Measurements from ENCODE around the gene DNAJB8. TPM values are rescaled to one million over a fixed set of nuclear protein-coding genes. Genes with fewer than 3 reads are reported as not detected.

DNAJB8 gene
- total and polyA plus RNA-seq, 4 donors = not detected

DNA sequence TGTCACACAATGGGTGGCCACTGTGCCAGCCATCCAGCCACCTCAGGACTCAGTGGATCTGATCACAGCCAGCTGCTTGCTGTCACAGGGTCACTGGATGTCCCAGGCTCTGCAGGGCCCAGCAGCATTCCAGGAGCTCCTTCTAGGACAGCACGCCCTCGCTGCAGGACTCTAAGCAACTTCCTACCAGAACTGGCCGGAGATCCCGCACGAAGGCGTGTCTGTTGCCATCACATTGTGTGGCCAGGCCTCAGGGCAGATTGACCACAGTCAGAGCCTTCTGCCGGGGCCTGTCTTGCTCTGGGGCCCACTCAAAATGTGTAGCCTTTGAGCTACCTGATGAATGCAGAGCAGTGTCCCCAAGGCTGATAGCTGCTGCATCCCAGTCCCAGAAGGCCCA lies 24.6 kb downstream of the DNAJB8 start:
- no peak for DNase-seq (ENCODE audit: low read depth in 4 of 6, low spot score in 6 of 6)
- H3K4me3 ChIP-seq (ENCODE audit: low read depth, low read length) = no peak overlapping the region
- H3K27me3 ChIP-seq (ENCODE audit: control insufficient read depth, insufficient read depth, low read length) = no peaks in the 10 kb centered on the region
- no peak overlapping the region for H3K27ac ChIP-seq (ENCODE audit: low read depth, low read length)
- no peaks in the 10 kb centered on the region for H3K9me3 ChIP-seq (ENCODE audit: control insufficient read depth, insufficient read depth, low read length)
- no peaks in the 10 kb centered on the region for H3K4me1 ChIP-seq (ENCODE audit: control insufficient read depth, insufficient read depth, low read length)
- H3K36me3 ChIP-seq (ENCODE audit: control insufficient read depth, insufficient read depth, low read length) = no peaks in the 10 kb centered on the region
- WGBS (ENCODE audit: insufficient coverage) = 80% methylated on average over 7 of the region's 7 CpGs

- H3K4me1 ChIP-seq (ENCODE audit: control insufficient read depth, insufficient read depth, low read length) = no peaks in the 10 kb centered on the region
- no peak for DNase-seq (ENCODE audit: low read depth in 4 of 6, low spot score in 6 of 6)
- 45% methylated on average over 3 of the region's 3 CpGs for WGBS (ENCODE audit: insufficient coverage)
- H3K27me3 ChIP-seq (ENCODE audit: control insufficient read depth, insufficient read depth, low read length) = no peaks in the 10 kb centered on the region
- no peak overlapping the region for H3K27ac ChIP-seq (ENCODE audit: low read depth, low read length)
- H3K36me3 ChIP-seq (ENCODE audit: control insufficient read depth, insufficient read depth, low read length) = no peaks in the 10 kb centered on the region
- no peaks in the 10 kb centered on the region for H3K9me3 ChIP-seq (ENCODE audit: control insufficient read depth, insufficient read depth, low read length)
- no peak overlapping the region for H3K4me3 ChIP-seq (ENCODE audit: low read depth, low read length)
These were observed 27.5 kb downstream of the DNAJB8 start for GRCh38 chr3:128439226-128439625.

GRCh38 chr3:128438488-128439072 lies 28.1 kb downstream of the DNAJB8 start:
- DNase-seq (ENCODE audit: low read depth in 4 of 6, low spot score in 6 of 6) = no peak
- Histone ChIP-seq H3K27me3 (ENCODE audit: control insufficient read depth, insufficient read depth, low read length) (peaks cover 5% of the 10 kb centered on the region), H3K9me3 (ENCODE audit: control insufficient read depth, insufficient read depth, low read length) (no peaks in the 10 kb centered on the region), H3K36me3 (ENCODE audit: control insufficient read depth, insufficient read depth, low read length) (no peaks in the 10 kb centered on the region), H3K4me3 (ENCODE audit: low read depth, low read length) (no peak overlapping the region), H3K4me1 (ENCODE audit: control insufficient read depth, insufficient read depth, low read length) (peaks cover 1% of the 10 kb centered on the region), H3K27ac (ENCODE audit: low read depth, low read length) (no peak overlapping the region)
- 72% methylated on average over 6 of the region's 6 CpGs for WGBS (ENCODE audit: insufficient coverage)

DNA sequence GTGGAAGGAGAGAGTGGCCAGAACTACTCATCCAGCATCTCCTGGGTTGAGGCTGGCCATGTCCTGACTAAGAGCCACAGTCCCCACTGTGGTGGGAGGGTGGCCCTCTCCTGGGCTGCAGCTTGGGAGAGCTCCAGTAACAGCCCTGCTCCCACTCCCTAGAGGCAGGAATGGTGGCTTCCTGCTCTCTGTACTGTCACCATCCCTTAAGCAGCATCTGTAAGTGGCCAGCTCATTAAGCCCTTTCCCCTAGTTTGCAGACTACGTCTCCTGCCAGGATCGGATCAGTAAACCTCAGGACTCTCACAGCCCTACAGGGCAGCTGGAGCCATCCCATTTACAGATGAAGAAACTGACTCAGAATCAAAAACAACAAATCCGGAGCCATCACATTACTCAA lies 30.5 kb downstream of the DNAJB8 start:
- Histone ChIP-seq H3K9me3 (ENCODE audit: control insufficient read depth, insufficient read depth, low read length) (no peaks in the 10 kb centered on the region), H3K36me3 (ENCODE audit: control insufficient read depth, insufficient read depth, low read length) (no peaks in the 10 kb centered on the region), H3K27me3 (ENCODE audit: control insufficient read depth, insufficient read depth, low read length) (peaks cover 22% of the 10 kb centered on the region), H3K27ac (ENCODE audit: low read depth, low read length) (no peak overlapping the region), H3K4me1 (ENCODE audit: control insufficient read depth, insufficient read depth, low read length) (peaks cover 15% of the 10 kb centered on the region), H3K4me3 (ENCODE audit: low read depth, low read length) (no peak overlapping the region)
- DNase-seq (ENCODE audit: low read depth in 4 of 6, low spot score in 6 of 6) = no peak
- 83% methylated on average over 2 of the region's 3 CpGs for WGBS (ENCODE audit: insufficient coverage)

GRCh38 chr3:128435561-128435960 lies 31.1 kb downstream of the DNAJB8 start:
- Histone ChIP-seq H3K36me3 (ENCODE audit: control insufficient read depth, insufficient read depth, low read length) (no peaks in the 10 kb centered on the region), H3K9me3 (ENCODE audit: control insufficient read depth, insufficient read depth, low read length) (no peaks in the 10 kb centered on the region), H3K4me3 (ENCODE audit: low read depth, low read length) (no peak overlapping the region), H3K27ac (ENCODE audit: low read depth, low read length) (no peak overlapping the region), H3K4me1 (ENCODE audit: control insufficient read depth, insufficient read depth, low read length) (peaks cover 15% of the 10 kb centered on the region), H3K27me3 (ENCODE audit: control insufficient read depth, insufficient read depth, low read length) (peaks cover 23% of the 10 kb centered on the region)
- WGBS (ENCODE audit: insufficient coverage) = 94% methylated on average over 5 of the region's 5 CpGs
- DNase-seq (ENCODE audit: low read depth in 4 of 6, low spot score in 6 of 6) = no peak

GRCh38 chr3:128435058-128435457 lies 31.6 kb downstream of the DNAJB8 start:
- H3K27ac ChIP-seq (ENCODE audit: low read depth, low read length) = no peak overlapping the region
- no peaks in the 10 kb centered on the region for H3K36me3 ChIP-seq (ENCODE audit: control insufficient read depth, insufficient read depth, low read length)
- H3K4me3 ChIP-seq (ENCODE audit: low read depth, low read length) = no peak overlapping the region
- no peak for DNase-seq (ENCODE audit: low read depth in 4 of 6, low spot score in 6 of 6)
- 93% methylated on average over 4 of the region's 6 CpGs for WGBS (ENCODE audit: insufficient coverage)
- peaks cover 23% of the 10 kb centered on the region for H3K27me3 ChIP-seq (ENCODE audit: control insufficient read depth, insufficient read depth, low read length)
- no peaks in the 10 kb centered on the region for H3K9me3 ChIP-seq (ENCODE audit: control insufficient read depth, insufficient read depth, low read length)
- peaks cover 15% of the 10 kb centered on the region for H3K4me1 ChIP-seq (ENCODE audit: control insufficient read depth, insufficient read depth, low read length)

GRCh38 chr3:128434524-128434923 lies 32.2 kb downstream of the DNAJB8 start:
- Histone ChIP-seq H3K4me1 (ENCODE audit: control insufficient read depth, insufficient read depth, low read length) (peaks cover 15% of the 10 kb centered on the region), H3K36me3 (ENCODE audit: control insufficient read depth, insufficient read depth, low read length) (peaks cover 3% of the 10 kb centered on the region), H3K4me3 (ENCODE audit: low read depth, low read length) (no peak overlapping the region), H3K27me3 (ENCODE audit: control insufficient read depth, insufficient read depth, low read length) (peaks cover 26% of the 10 kb centered on the region), H3K9me3 (ENCODE audit: control insufficient read depth, insufficient read depth, low read length) (no peaks in the 10 kb centered on the region), H3K27ac (ENCODE audit: low read depth, low read length) (no peak overlapping the region)
- DNase-seq (ENCODE audit: low read depth in 4 of 6, low spot score in 6 of 6) = no peak
- WGBS (ENCODE audit: insufficient coverage) = 100% methylated on average over 1 of the region's 2 CpGs

GRCh38 chr3:128433837-128434165 lies 32.9 kb downstream of the DNAJB8 start:
- 57% methylated on average over 1 of the region's 2 CpGs for WGBS (ENCODE audit: insufficient coverage)
- Histone ChIP-seq H3K27me3 (ENCODE audit: control insufficient read depth, insufficient read depth, low read length) (peaks cover 31% of the 10 kb centered on the region), H3K4me1 (ENCODE audit: control insufficient read depth, insufficient read depth, low read length) (peaks cover 15% of the 10 kb centered on the region), H3K4me3 (ENCODE audit: low read depth, low read length) (no peak overlapping the region), H3K27ac (ENCODE audit: low read depth, low read length) (no peak overlapping the region), H3K9me3 (ENCODE audit: control insufficient read depth, insufficient read depth, low read length) (no peaks in the 10 kb centered on the region), H3K36me3 (ENCODE audit: control insufficient read depth, insufficient read depth, low read length) (peaks cover 3% of the 10 kb centered on the region)
- no peak for DNase-seq (ENCODE audit: low read depth in 4 of 6, low spot score in 6 of 6)

- WGBS (ENCODE audit: insufficient coverage) = 6% methylated on average over 46 of the region's 53 CpGs
- DNase-seq (ENCODE audit: low read depth in 4 of 6, low spot score in 6 of 6) = peak in 1 of 6 donors; percentile 53
- peaks cover 3% of the 10 kb centered on the region for H3K36me3 ChIP-seq (ENCODE audit: control insufficient read depth, insufficient read depth, low read length)
- peak overlapping the region; percentile 6 for H3K4me3 ChIP-seq (ENCODE audit: low read depth, low read length)
- H3K9me3 ChIP-seq (ENCODE audit: control insufficient read depth, insufficient read depth, low read length) = no peaks in the 10 kb centered on the region
- H3K27me3 ChIP-seq (ENCODE audit: control insufficient read depth, insufficient read depth, low read length) = peaks cover 35% of the 10 kb centered on the region
- peaks cover 15% of the 10 kb centered on the region for H3K4me1 ChIP-seq (ENCODE audit: control insufficient read depth, insufficient read depth, low read length)
- no peak overlapping the region for H3K27ac ChIP-seq (ENCODE audit: low read depth, low read length)
These were observed 33.5 kb downstream of the DNAJB8 start for GRCh38 chr3:128432971-128433836.
